IMR-90 (cell line): ENCODE measurements around the gene SCYGR3. TPM values are rescaled to one million over a fixed set of nuclear protein-coding genes. Genes with fewer than 3 reads are reported as not detected.

Experiments
- ATAC-seq: fragments of 200-7000 bp; cut with Tn5 transposase; 2 replicates; pipeline ENCODE4 v1.9.1; 2020; ENCODE audit warnings: low read depth, mild to moderate bottlenecking, moderate library complexity
- BruUV-seq: library from RNA; stranded (reverse); fragments of 400-500 nt; replicated peaks from 2 replicates; lab custom pipeline; 2021; lab: Mats Ljungman, UMichigan
- CTCF ChIA-PET: fragments of 300-600 bp; formaldehyde crosslinking; extraction: SDS; loops from one replicate; lab custom pipeline; 2021; ENCODE audit warnings: antibody characterized with exemption; lab: Yijun Ruan, JAX
- POLR2A ChIA-PET: fragments of 300-600 bp; sonication (Branson Sonifier 250); formaldehyde crosslinking; loops from one replicate; lab custom pipeline; 2022; ENCODE audit warnings: antibody characterized with exemption; ENCODE audit not compliant: unreplicated experiment; lab: Charles Lee
- DNase-seq: peaks from one replicate; pipeline ENCODE4 v3.0.0; 2013
- H2AFZ ChIP-seq: replicated peaks from 2 replicates; pipeline ENCODE3; 2013; ENCODE audit warnings: low read length, mild to moderate bottlenecking; ENCODE audit not compliant: poor library complexity
- H2AK5ac ChIP-seq: 2 replicates; pipeline ENCODE4 v1.6.1; 2013; ENCODE audit warnings: low read depth, low read length, inconsistent platforms
- H2AK9ac ChIP-seq: replicated peaks from 2 replicates; pipeline ENCODE3; 2013; ENCODE audit warnings: mild to moderate bottlenecking, low read depth, low read length, moderate library complexity; ENCODE audit not compliant: poor library complexity
- H2BK120ac ChIP-seq: 2 replicates; pipeline ENCODE4 v1.6.1; 2013; ENCODE audit warnings: low read depth, low read length, inconsistent platforms
- H2BK15ac ChIP-seq: 3 replicates; pipeline ENCODE4 v1.6.1; 2013; ENCODE audit warnings: low read depth, low read length, inconsistent platforms
- H2BK20ac ChIP-seq: 2 replicates; pipeline ENCODE4 v1.6.1; 2013; ENCODE audit warnings: low read depth, mild to moderate bottlenecking, inconsistent platforms, low read length, moderate library complexity
- H2BK5ac ChIP-seq: 2 replicates; pipeline ENCODE4 v1.6.1; 2013; ENCODE audit warnings: mild to moderate bottlenecking, low read depth, low read length, inconsistent platforms; ENCODE audit not compliant: poor library complexity, severe bottlenecking
- H3K14ac ChIP-seq: replicated peaks from 2 replicates; pipeline ENCODE4 v1.6.1; 2013; ENCODE audit warnings: low read depth, low read length, inconsistent platforms
- H3K18ac ChIP-seq: 2 replicates; pipeline ENCODE4 v1.6.1; 2013; ENCODE audit warnings: low read depth, low read length, control low read depth
- H3K23ac ChIP-seq: 2 replicates; pipeline ENCODE4 v1.6.1; 2013; ENCODE audit warnings: low read depth, low read length, inconsistent platforms
- H3K27ac ChIP-seq: 2 replicates; pipeline ENCODE4 v1.5.1; 2013; ENCODE audit warnings: mild to moderate bottlenecking, control low read depth, low read length; ENCODE audit not compliant: insufficient read depth
- H3K27me3 ChIP-seq: 2 replicates; pipeline ENCODE4 v1.6.1; 2013; ENCODE audit warnings: low read length; ENCODE audit not compliant: control insufficient read depth, insufficient read depth
- H3K36me3 ChIP-seq: 2 replicates; pipeline ENCODE4 v1.6.1; 2013; ENCODE audit warnings: low read length, mixed read lengths; ENCODE audit not compliant: control insufficient read depth, insufficient read depth
- H3K4ac ChIP-seq: 2 replicates; pipeline ENCODE4 v1.6.1; 2013; ENCODE audit warnings: low read depth, low read length, inconsistent platforms
- H3K4me1 ChIP-seq: 2 replicates; pipeline ENCODE4 v1.6.1; 2013; ENCODE audit warnings: low read length, mixed read lengths; ENCODE audit not compliant: control insufficient read depth, insufficient read depth
- H3K4me2 ChIP-seq: 2 replicates; pipeline ENCODE4 v1.6.1; 2013; ENCODE audit warnings: low read depth, mild to moderate bottlenecking, control low read depth, low read length, moderate library complexity
- H3K4me3 ChIP-seq: 2 replicates; pipeline ENCODE4 v1.5.1; 2013; ENCODE audit warnings: low read depth, mild to moderate bottlenecking, control low read depth, low read length, moderate library complexity; ENCODE audit not compliant: insufficient read depth
- H3K56ac ChIP-seq: 2 replicates; pipeline ENCODE4 v1.6.1; 2013; ENCODE audit warnings: low read length, inconsistent platforms; ENCODE audit not compliant: insufficient read depth; ENCODE audit errors: extremely low read depth
- H3K79me1 ChIP-seq, 2 experiments: 2 replicates each; pipeline ENCODE4 v1.6.1; 2013; ENCODE audit warnings: low read length in 2 of 2, inconsistent platforms in 1 of 2, low read depth in 1 of 2
- H3K9ac ChIP-seq: 2 replicates; pipeline ENCODE4 v1.6.1; 2013; ENCODE audit warnings: low read depth, low read length, control low read depth
- H3K9me1 ChIP-seq: 2 replicates; pipeline ENCODE4 v1.6.1; 2013; ENCODE audit warnings: low read length, inconsistent platforms; ENCODE audit not compliant: insufficient read depth
- H3K9me3 ChIP-seq: 2 replicates; pipeline ENCODE4 v1.6.1; 2013; ENCODE audit warnings: low read length; ENCODE audit not compliant: control insufficient read depth, insufficient read depth
- H4K20me1 ChIP-seq: 2 replicates; pipeline ENCODE4 v1.6.1; 2013; ENCODE audit warnings: low read length, inconsistent platforms; ENCODE audit not compliant: insufficient read depth
- H4K5ac ChIP-seq: 2 replicates; pipeline ENCODE4 v1.6.1; 2013; ENCODE audit warnings: mild to moderate bottlenecking, low read depth, low read length, control low read depth
- H4K8ac ChIP-seq, 2 experiments: 2 replicates each; pipeline ENCODE4 v1.6.1; 2013; ENCODE audit warnings: low read depth in 2 of 2, low read length in 2 of 2, control low read depth in 1 of 2, inconsistent platforms in 1 of 2
- H4K91ac ChIP-seq: 2 replicates; pipeline ENCODE4 v1.6.1; 2013; ENCODE audit warnings: low read depth, low read length, inconsistent platforms; ENCODE audit not compliant: insufficient read depth
- BHLHE40 ChIP-seq: fragments of 150-350 bp; IDR thresholded peaks from 2 replicates; pipeline ENCODE4 v1.6.1; 2016; ENCODE audit warnings: mild to moderate bottlenecking, low read depth, low read length
- CHD1 ChIP-seq: IDR thresholded peaks from 2 replicates; pipeline ENCODE4 v1.6.1; 2012; ENCODE audit warnings: low read depth, low read length, improper control_type of control experiment
- CTCF ChIP-seq: conservative IDR thresholded peaks from 2 replicates; pipeline ENCODE4 v1.5.1; 2012; ENCODE audit warnings: mild to moderate bottlenecking, low read depth, low read length, improper control_type of control experiment
- ELK1 ChIP-seq: fragments of 150-350 bp; IDR thresholded peaks from 2 replicates; pipeline ENCODE4 v1.6.1; 2016; ENCODE audit warnings: low read depth, mild to moderate bottlenecking, low read length, moderate library complexity, borderline replicate concordance
- FOS ChIP-seq: fragments of 150-350 bp; IDR thresholded peaks from 2 replicates; pipeline ENCODE4 v1.6.1; 2016; ENCODE audit warnings: low read depth, low read length
- MAZ ChIP-seq: IDR thresholded peaks from 2 replicates; pipeline ENCODE4 v1.6.1; 2012; ENCODE audit warnings: low read depth, mild to moderate bottlenecking, low read length, improper control_type of control experiment, moderate library complexity, borderline replicate concordance
- MXI1 ChIP-seq: IDR thresholded peaks from 2 replicates; pipeline ENCODE4 v1.6.1; 2012; ENCODE audit warnings: low read depth, mild to moderate bottlenecking, low read length, moderate library complexity, borderline replicate concordance
- POLR2A ChIP-seq: IDR thresholded peaks from 2 replicates; pipeline ENCODE4 v1.6.1; 2012; ENCODE audit warnings: mild to moderate bottlenecking, low read depth, low read length
- RFX5 ChIP-seq: IDR thresholded peaks from 2 replicates; pipeline ENCODE4 v1.8.0; 2012; ENCODE audit warnings: low read depth, mild to moderate bottlenecking, low read length, moderate library complexity
- SMC3 ChIP-seq: fragments of 150-350 bp; IDR thresholded peaks from 2 replicates; pipeline ENCODE4 v1.6.1; 2016; ENCODE audit warnings: low read depth, mild to moderate bottlenecking, antibody characterized with exemption, low read length, moderate library complexity
- USF2 ChIP-seq: fragments of 150-350 bp; IDR thresholded peaks from 2 replicates; pipeline ENCODE4 v1.6.1; 2017; ENCODE audit warnings: mild to moderate bottlenecking, antibody characterized with exemption, low read length, low read depth
- dilution Hi-C: fragments of 300-500 bp; cut with HindIII; formaldehyde crosslinking; loops from one replicate; pipeline ENCODE4 v1.14.3; 2018; ENCODE audit warnings: low sequenced_read_pairs; ENCODE audit not compliant: unreplicated experiment
- in situ Hi-C: fragments of 300-500 bp; cut with MboI; formaldehyde crosslinking; loops from 3 replicates; pipeline ENCODE4 v1.14.3; 2019; ENCODE audit warnings: low sequenced_read_pairs, inconsistent platforms, mixed read lengths
- intact Hi-C: fragments of 100-400 bp; cut with micrococcal nuclease; formaldehyde crosslinking; loops from 2 replicates; pipeline ENCODE4 v1.10.0; 2022
- polyA plus RNA-seq, 3 experiments: library from polyadenylated mRNA; depleted of rRNA; stranded (reverse); fragments of >200 nt; gene quantifications; 2 replicates each; pipeline ENCODE4 v1.2.3, GENCODE V29; 2012; ENCODE audit warnings: low replicate concordance in 1 of 3
- total RNA-seq: library from RNA; depleted of rRNA; stranded (reverse); fragments of >200 nt; gene quantifications from 2 replicates; pipeline ENCODE4 v1.2.3, GENCODE V29; 2012

The SCYGR3 gene
- total and polyA plus RNA-seq, 2 of the 4 experiments (the other 2 are of a cell fraction), result not detected

- Histone ChIP-seq H3K4ac (no peak overlapping the region), H3K79me1 (no peaks in the 10 kb centered on the region), H4K91ac (no peak overlapping the region), H3K9ac (no peak overlapping the region), H3K27me3 (peaks cover 2% of the 10 kb centered on the region; the same call in 1 of the 2 replicates), H2AK9ac (no peak overlapping the region), H4K20me1 (no peaks in the 10 kb centered on the region), H3K23ac (no peak overlapping the region), H3K27ac (no peak overlapping the region), H3K18ac (no peak overlapping the region), H2AK5ac (no peak overlapping the region), H3K4me2 (no peak overlapping the region), H4K5ac (no peak overlapping the region), H2BK15ac (no peak overlapping the region), H3K56ac (no peak overlapping the region), H4K8ac (no peak overlapping the region), H2BK120ac (no peak overlapping the region), H3K4me1 (no peaks in the 10 kb centered on the region), H3K4me3 (no peak overlapping the region), H3K9me1 (no peaks in the 10 kb centered on the region), H2AFZ (no peak overlapping the region), H2BK5ac (no peak overlapping the region), H3K36me3 (no peaks in the 10 kb centered on the region), H3K14ac (no peak overlapping the region), H3K9me3 (no peaks in the 10 kb centered on the region), H2BK20ac (no peak overlapping the region)
- in situ Hi-C loops (no loop called here), dilution Hi-C loops (no loop called here), intact Hi-C loops (no loop called here)
- no peak for DNase-seq
- no peak for ATAC-seq
- no TSS peak for BruUV-seq
- POLR2A ChIA-PET, result no interaction called here
- CTCF ChIA-PET, result interaction anchor here (1.0 kb wide), 1 partner anchor 12 kb away, joined by 6 read pairs; no protein-coding TSS in a partner anchor
- no peak for TF ChIP-seq MAZ
- TF ChIP-seq MXI1, result no peak
- no peak for TF ChIP-seq BHLHE40
- no peak for TF ChIP-seq CTCF
- TF ChIP-seq USF2, result no peak
- no peak for TF ChIP-seq RFX5
- TF ChIP-seq ELK1, result no peak
- TF ChIP-seq CHD1, result no peak
- TF ChIP-seq SMC3, result no peak
- TF ChIP-seq FOS, result no peak
- no peak for TF ChIP-seq POLR2A
These were observed 17.6 kb downstream of the SCYGR3 start for GRCh38 chr2:227597036-227597435.
